Hepatocyte (in vitro differentiated cells): ENCODE measurements around the gene ME2. TPM values are rescaled to one million over a fixed set of nuclear protein-coding genes. Genes with fewer than 3 reads are reported as not detected.

ENCODE experiments used
- DNase-seq: peaks from one replicate; pipeline ENCODE4 v3.0.0-alpha.2; 2016; ENCODE audit warnings: low spot score
- H2AFZ ChIP-seq: fragments of 200-600 bp; sonication (generic); 2 replicates; pipeline ENCODE4 v1.6.0; 2016; ENCODE audit warnings: antibody characterized with exemption, mild to moderate bottlenecking
- H3K27ac ChIP-seq: fragments of 200-600 bp; sonication (generic); 2 replicates; pipeline ENCODE4 v1.5.1; 2016; ENCODE audit warnings: mild to moderate bottlenecking
- H3K27me3 ChIP-seq: fragments of 200-600 bp; sonication (generic); 2 replicates; pipeline ENCODE4 v1.6.1; 2016
- H3K36me3 ChIP-seq: fragments of 200-600 bp; sonication (generic); replicated peaks from 2 replicates; pipeline ENCODE4 v1.5.1; 2016; ENCODE audit warnings: low read depth; ENCODE audit not compliant: insufficient read depth
- H3K4me1 ChIP-seq: fragments of 200-600 bp; sonication (generic); 2 replicates; pipeline ENCODE4 v1.5.1; 2016; ENCODE audit warnings: mild to moderate bottlenecking, moderate library complexity; ENCODE audit not compliant: insufficient read depth
- H3K4me2 ChIP-seq: fragments of 200-600 bp; sonication (generic); 2 replicates; pipeline ENCODE4 v1.6.0; 2016
- H3K4me3 ChIP-seq: fragments of 200-600 bp; sonication (generic); 2 replicates; pipeline ENCODE4 v1.5.1; 2016; ENCODE audit warnings: mild to moderate bottlenecking
- H3K79me2 ChIP-seq: fragments of 200-600 bp; sonication (generic); 2 replicates; pipeline ENCODE4 v1.6.0; 2017; ENCODE audit warnings: mild to moderate bottlenecking
- H3K9me2 ChIP-seq: fragments of 200-600 bp; sonication (generic); replicated peaks from 2 replicates; pipeline ENCODE4 v1.6.0; 2017; ENCODE audit warnings: mild to moderate bottlenecking; ENCODE audit not compliant: insufficient read depth
- H3K9me3 ChIP-seq: fragments of 200-600 bp; sonication (generic); 2 replicates; pipeline ENCODE4 v1.5.1; 2016; ENCODE audit warnings: low read depth, mild to moderate bottlenecking
- H4K20me1 ChIP-seq: fragments of 200-600 bp; sonication (generic); 2 replicates; pipeline ENCODE4 v1.6.0; 2016; ENCODE audit warnings: mild to moderate bottlenecking; ENCODE audit not compliant: insufficient read depth, poor library complexity, severe bottlenecking
- CTCF ChIP-seq: fragments of 200-600 bp; sonication (generic); IDR thresholded peaks from 2 replicates; pipeline ENCODE4 v1.5.1; 2016; ENCODE audit warnings: antibody characterized with exemption, mild to moderate bottlenecking; ENCODE audit not compliant: poor library complexity
- EZH2 ChIP-seq: fragments of 200-600 bp; sonication (generic); IDR thresholded peaks from 2 replicates; pipeline ENCODE4 v1.6.1; 2016; ENCODE audit warnings: antibody characterized with exemption, mild to moderate bottlenecking, borderline replicate concordance
- EZH2phosphoT487 ChIP-seq: fragments of 200-600 bp; sonication (generic); IDR thresholded peaks from one replicate; pipeline ENCODE4 v1.6.1; 2018; ENCODE audit warnings: antibody characterized with exemption, mild to moderate bottlenecking, low read depth, moderate library complexity; ENCODE audit not compliant: unreplicated experiment, severe bottlenecking
- WGBS: methylation state at CpG from one replicate; pipeline ENCODE4 v1.1.6; 2016; ENCODE audit warnings: low lambda C conversion rate; ENCODE audit errors: missing lambda C conversion rate; 5-methylcytosine and 5-hydroxymethylcytosine counted together
- polyA plus RNA-seq: library from polyadenylated mRNA; unstranded; fragments of >200 nt; fragmentation: Nextera tagmentation; extraction: Ambion mirVana; gene quantifications from 2 replicates; pipeline ENCODE4 v1.2.1, GENCODE V29; 2016
- total RNA-seq: library from RNA; depleted of rRNA; stranded (reverse); fragments of >200 nt; gene quantifications from 2 replicates; pipeline ENCODE4 v1.2.3, GENCODE V29; 2014

The ME2 gene
- total and polyA plus RNA-seq, 2 experiments from 2014 or later = 33.6 to 45.8 TPM

GRCh38 chr18:50982802-50983179, 103.9 kb downstream of the ME2 start:
- Histone ChIP-seq H3K27ac (peak overlapping the region; percentile 58), H4K20me1 (no peaks in the 10 kb centered on the region), H3K4me1 (peaks cover 4% of the 10 kb centered on the region), H3K79me2 (peaks cover 6% of the 10 kb centered on the region), H3K9me2 (no peaks in the 10 kb centered on the region), H3K4me2 (no peak overlapping the region), H3K9me3 (no peaks in the 10 kb centered on the region), H3K36me3 (no peaks in the 10 kb centered on the region), H2AFZ (no peak overlapping the region), H3K27me3 (no peaks in the 10 kb centered on the region), H3K4me3 (no peak overlapping the region)
- DNase-seq = no peak
- 98% methylated on average over 3 of the region's 3 CpGs for WGBS
- no peak for TF ChIP-seq EZH2phosphoT487
- TF ChIP-seq EZH2 = no peak
- TF ChIP-seq CTCF = no peak

GRCh38 chr18:50986360-50987087, 107.6 kb downstream of the ME2 start:
- WGBS = 87% methylated on average over 2 of the region's 2 CpGs
- TF ChIP-seq EZH2 (no peak), EZH2phosphoT487 (no peak), CTCF (no peak)

GRCh38 chr18:50987261-50987660, 108.3 kb downstream of the ME2 start:
- TF ChIP-seq CTCF = no peak
- TF ChIP-seq EZH2 = no peak
- TF ChIP-seq EZH2phosphoT487 = no peak
- H3K36me3 ChIP-seq = no peaks in the 10 kb centered on the region
- no peak for DNase-seq
- H3K9me2 ChIP-seq = no peaks in the 10 kb centered on the region
- peaks cover 4% of the 10 kb centered on the region for H3K4me1 ChIP-seq
- H2AFZ ChIP-seq = no peak overlapping the region
- WGBS = 71% methylated on average over 2 of the region's 2 CpGs
- no peak overlapping the region for H3K27ac ChIP-seq
- no peaks in the 10 kb centered on the region for H3K27me3 ChIP-seq
- no peaks in the 10 kb centered on the region for H4K20me1 ChIP-seq
- H3K9me3 ChIP-seq = no peaks in the 10 kb centered on the region
- H3K4me3 ChIP-seq = no peak overlapping the region
- H3K4me2 ChIP-seq = no peak overlapping the region
- peaks cover 6% of the 10 kb centered on the region for H3K79me2 ChIP-seq

More at GRCh38 chr18:50986360-50987087, 107.6 kb downstream of the ME2 start:
- no peak overlapping the region for H3K4me2 ChIP-seq
- no peaks in the 10 kb centered on the region for H3K9me3 ChIP-seq
- H3K79me2 ChIP-seq = peaks cover 6% of the 10 kb centered on the region
- H3K4me1 ChIP-seq = peaks cover 4% of the 10 kb centered on the region
- H4K20me1 ChIP-seq = no peaks in the 10 kb centered on the region
- no peak overlapping the region for H3K4me3 ChIP-seq
- H3K36me3 ChIP-seq = no peaks in the 10 kb centered on the region
- H2AFZ ChIP-seq = no peak overlapping the region
- H3K27me3 ChIP-seq = no peaks in the 10 kb centered on the region
- H3K9me2 ChIP-seq = no peaks in the 10 kb centered on the region
- DNase-seq = no peak
- peak overlapping the region; percentile 56 for H3K27ac ChIP-seq
